ENCODE measurements around the gene PTGDR.

DNA sequence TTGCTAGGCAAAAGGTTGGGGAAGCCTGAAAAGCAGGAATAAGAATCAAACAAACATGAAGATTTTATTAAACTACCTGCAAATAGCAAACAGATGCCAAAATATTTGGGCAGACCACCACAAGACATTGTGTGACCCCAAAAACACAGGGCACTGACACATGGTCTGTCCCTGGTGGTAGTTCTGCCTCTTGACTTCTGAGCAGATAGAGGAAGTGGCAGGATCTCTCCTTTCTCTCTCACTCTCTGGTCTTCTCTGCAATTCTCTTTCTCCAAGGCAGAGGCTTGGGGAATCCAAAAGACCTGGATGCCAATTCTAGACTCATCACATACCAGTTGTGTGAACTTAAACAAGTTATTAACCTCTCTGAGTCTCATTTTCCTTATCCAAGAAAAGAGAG is 4.3 kb upstream of the PTGDR start:
- no peak for TF ChIP-seq TCF12 (IDR thresholded peaks at IDR 0.05; ENCODE audit: low read depth, low read length)
- TF ChIP-seq, protein P1, sequence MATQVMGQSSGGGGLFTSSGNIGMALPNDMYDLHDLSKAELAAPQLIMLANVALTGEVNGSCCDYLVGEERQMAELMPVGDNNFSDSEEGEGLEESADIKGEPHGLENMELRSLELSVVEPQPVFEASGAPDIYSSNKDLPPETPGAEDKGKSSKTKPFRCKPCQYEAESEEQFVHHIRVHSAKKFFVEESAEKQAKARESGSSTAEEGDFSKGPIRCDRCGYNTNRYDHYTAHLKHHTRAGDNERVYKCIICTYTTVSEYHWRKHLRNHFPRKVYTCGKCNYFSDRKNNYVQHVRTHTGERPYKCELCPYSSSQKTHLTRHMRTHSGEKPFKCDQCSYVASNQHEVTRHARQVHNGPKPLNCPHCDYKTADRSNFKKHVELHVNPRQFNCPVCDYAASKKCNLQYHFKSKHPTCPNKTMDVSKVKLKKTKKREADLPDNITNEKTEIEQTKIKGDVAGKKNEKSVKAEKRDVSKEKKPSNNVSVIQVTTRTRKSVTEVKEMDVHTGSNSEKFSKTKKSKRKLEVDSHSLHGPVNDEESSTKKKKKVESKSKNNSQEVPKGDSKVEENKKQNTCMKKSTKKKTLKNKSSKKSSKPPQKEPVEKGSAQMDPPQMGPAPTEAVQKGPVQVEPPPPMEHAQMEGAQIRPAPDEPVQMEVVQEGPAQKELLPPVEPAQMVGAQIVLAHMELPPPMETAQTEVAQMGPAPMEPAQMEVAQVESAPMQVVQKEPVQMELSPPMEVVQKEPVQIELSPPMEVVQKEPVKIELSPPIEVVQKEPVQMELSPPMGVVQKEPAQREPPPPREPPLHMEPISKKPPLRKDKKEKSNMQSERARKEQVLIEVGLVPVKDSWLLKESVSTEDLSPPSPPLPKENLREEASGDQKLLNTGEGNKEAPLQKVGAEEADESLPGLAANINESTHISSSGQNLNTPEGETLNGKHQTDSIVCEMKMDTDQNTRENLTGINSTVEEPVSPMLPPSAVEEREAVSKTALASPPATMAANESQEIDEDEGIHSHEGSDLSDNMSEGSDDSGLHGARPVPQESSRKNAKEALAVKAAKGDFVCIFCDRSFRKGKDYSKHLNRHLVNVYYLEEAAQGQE (IDR thresholded peaks at IDR 0.05; ENCODE audit: low read depth, low read length): no peak
- TF ChIP-seq FOXM1 (IDR thresholded peaks at IDR 0.05; ENCODE audit: low read depth, low read length): no peak
- TF ChIP-seq, protein P2, sequence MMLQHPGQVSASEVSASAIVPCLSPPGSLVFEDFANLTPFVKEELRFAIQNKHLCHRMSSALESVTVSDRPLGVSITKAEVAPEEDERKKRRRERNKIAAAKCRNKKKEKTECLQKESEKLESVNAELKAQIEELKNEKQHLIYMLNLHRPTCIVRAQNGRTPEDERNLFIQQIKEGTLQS (IDR thresholded peaks at IDR 0.05; ENCODE audit: borderline replicate concordance, extremely low read depth, low read depth, low read length): no peak
- no peak for TF ChIP-seq BRCA1 (IDR thresholded peaks at IDR 0.05; ENCODE audit: low read depth, low read length)
- 0 out of 2 replicates have a peak, but pooled peaks have one; percentile 12 for TF ChIP-seq SPI1 (IDR thresholded peaks at IDR 0.05; ENCODE audit: borderline replicate concordance, insufficient read depth, low read depth, low read length)
- TF ChIP-seq, protein P3, sequence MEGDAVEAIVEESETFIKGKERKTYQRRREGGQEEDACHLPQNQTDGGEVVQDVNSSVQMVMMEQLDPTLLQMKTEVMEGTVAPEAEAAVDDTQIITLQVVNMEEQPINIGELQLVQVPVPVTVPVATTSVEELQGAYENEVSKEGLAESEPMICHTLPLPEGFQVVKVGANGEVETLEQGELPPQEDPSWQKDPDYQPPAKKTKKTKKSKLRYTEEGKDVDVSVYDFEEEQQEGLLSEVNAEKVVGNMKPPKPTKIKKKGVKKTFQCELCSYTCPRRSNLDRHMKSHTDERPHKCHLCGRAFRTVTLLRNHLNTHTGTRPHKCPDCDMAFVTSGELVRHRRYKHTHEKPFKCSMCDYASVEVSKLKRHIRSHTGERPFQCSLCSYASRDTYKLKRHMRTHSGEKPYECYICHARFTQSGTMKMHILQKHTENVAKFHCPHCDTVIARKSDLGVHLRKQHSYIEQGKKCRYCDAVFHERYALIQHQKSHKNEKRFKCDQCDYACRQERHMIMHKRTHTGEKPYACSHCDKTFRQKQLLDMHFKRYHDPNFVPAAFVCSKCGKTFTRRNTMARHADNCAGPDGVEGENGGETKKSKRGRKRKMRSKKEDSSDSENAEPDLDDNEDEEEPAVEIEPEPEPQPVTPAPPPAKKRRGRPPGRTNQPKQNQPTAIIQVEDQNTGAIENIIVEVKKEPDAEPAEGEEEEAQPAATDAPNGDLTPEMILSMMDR (IDR thresholded peaks at IDR 0.05 in 2 of 3, conservative IDR thresholded peaks at IDR 0.05 in 1 of 3; ENCODE audit: control insufficient read depth in 2 of 3, extremely low read depth in 1 of 3, insufficient read depth in 1 of 3, low read depth in 3 of 3, low read length in 3 of 3): no peak
- no peak for TF ChIP-seq CHD2 (IDR thresholded peaks at IDR 0.05; ENCODE audit: borderline replicate concordance, low read depth, low read length)
- TF ChIP-seq, protein P4, sequence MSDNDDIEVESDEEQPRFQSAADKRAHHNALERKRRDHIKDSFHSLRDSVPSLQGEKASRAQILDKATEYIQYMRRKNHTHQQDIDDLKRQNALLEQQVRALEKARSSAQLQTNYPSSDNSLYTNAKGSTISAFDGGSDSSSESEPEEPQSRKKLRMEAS (IDR thresholded peaks at IDR 0.05; ENCODE audit: low read depth, low read length): no peak
- TF ChIP-seq EGR1 (IDR thresholded peaks at IDR 0.05; ENCODE audit: borderline replicate concordance in 1 of 2, low read depth in 2 of 2, low read length in 2 of 2): no peak
- TF ChIP-seq NR2F1 (conservative IDR thresholded peaks at IDR 0.05): no peak
